Hematopoietic multipotent progenitor cell treated with erythropoietin and hydrocortisone succinate and interleukin-3 and kit ligand, for 8 days (in vitro differentiated cells): ENCODE results near the gene ASIC2.

Experiments used
- DNase-seq: peaks from one replicate; pipeline ENCODE4 v3.0.0-alpha.2; 2015

The ASIC2 gene

GRCh38 chr17:33242375-33243124 lies 50.5 kb downstream of the ASIC2 start:
- DNase-seq, result no peak

- no peak for DNase-seq
Measured at GRCh38 chr17:33241390-33241789, 51.7 kb downstream of the ASIC2 start.

DNA sequence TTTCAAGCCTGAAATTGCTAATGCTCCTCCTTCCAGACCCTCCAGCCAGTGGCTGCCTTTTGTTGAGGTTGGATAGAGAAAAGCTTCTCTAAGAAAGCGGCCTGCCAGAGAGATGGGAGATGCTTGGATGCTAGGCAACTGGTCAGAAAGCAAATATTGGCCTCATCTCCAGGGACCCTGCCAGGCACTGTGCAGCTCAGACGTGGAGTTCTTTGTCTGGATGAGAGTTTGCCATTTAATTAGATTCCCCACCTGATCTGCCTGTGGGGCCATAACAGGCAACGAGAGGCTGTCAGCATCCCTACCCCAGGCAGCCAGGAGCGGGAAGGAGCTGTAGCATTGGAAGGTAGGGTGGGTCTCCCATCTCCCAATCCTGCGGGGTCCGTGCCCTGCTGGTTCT lies 52.7 kb downstream of the ASIC2 start:
- DNase-seq, result no peak

GRCh38 chr17:33239702-33240101 lies 53.4 kb downstream of the ASIC2 start:
- no peak for DNase-seq

GRCh38 chr17:33234930-33235685 lies 58.0 kb downstream of the ASIC2 start:
- no peak for DNase-seq

GRCh38 chr17:33234233-33234632 lies 58.9 kb downstream of the ASIC2 start:
- DNase-seq, result no peak

GRCh38 chr17:33233811-33234177 lies 59.3 kb downstream of the ASIC2 start:
- no peak for DNase-seq

DNA sequence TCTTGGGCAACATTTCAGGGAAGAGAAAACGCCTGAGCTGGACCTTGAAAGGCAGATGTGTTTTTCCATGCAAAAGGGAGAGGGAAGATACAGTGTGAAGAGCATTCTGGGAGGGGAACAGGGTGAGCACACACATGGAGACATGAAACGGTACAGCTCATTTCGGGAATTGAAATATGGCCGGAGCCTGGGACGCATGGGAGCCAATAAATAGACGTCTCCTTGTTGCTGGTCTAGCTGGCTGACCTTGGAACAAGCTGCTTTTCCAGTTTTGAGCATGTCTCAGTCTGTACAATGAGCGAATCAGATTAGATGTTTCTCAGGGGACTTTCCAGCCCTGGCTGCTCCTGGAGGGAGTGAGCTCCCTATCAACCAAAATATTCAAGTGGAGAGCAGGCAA lies 63.6 kb downstream of the ASIC2 start:
- DNase-seq, result no peak

GRCh38 chr17:33229028-33229427 lies 64.1 kb downstream of the ASIC2 start:
- no peak for DNase-seq

GRCh38 chr17:33228548-33228947 lies 64.5 kb downstream of the ASIC2 start:
- DNase-seq, result no peak

DNA sequence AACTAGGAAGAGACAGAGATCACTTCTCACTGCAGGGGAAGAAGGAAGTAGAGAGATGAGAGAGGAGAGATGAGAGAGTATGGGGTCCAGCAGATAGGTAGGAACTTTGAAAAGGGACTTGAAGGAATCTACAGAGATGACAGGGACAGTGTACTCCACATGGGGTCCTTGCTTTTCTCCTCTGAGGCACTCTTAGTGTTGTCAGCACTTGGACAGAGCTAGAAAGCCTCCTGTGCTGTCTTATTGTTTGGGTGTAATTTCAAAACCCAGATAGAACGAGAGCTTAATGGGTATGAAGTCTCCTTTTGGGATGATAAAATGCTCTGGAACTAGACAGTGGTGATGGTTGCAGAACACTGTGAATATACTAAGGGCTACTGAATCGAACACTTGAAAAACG lies 65.2 kb downstream of the ASIC2 start:
- no peak for DNase-seq

DNA sequence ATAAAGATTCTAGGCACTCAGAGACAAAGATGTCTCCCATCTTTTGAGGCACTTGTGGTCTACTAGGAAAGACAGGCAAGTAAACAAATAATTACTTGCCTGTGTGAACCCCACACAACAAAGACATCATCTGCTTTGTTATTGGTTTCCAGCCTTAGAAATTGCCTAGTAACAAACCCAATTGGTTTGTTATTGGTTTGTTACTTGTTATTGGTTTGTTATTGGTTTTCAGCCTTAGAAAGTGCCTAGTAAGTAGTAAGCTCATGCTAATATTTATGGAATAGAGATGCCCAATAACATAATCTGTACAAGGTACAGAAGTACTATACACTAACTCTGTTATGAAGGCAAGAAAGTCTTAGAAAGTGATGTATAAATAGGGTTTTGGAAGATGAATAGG lies 67.1 kb downstream of the ASIC2 start:
- no peak for DNase-seq

DNA sequence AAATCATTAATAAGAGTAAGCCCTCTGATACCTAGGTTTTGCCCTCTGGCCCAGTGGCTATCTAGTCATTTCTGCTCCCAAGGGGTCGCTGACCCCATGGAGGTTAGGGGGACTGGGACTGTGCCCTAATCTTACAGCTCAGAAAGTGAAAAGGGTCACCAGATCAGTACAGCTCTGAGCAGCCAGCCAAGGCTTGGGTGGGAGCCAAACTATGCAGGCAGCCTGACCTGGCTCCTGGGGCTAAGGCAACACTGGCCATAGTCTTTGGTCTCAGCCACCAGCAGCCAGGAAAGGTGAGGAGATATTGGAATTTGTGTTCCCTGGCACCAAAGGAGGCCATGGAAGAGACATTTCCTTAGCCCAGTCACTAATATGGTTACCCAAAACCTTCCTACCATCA lies 67.6 kb downstream of the ASIC2 start:
- DNase-seq, result no peak

DNA sequence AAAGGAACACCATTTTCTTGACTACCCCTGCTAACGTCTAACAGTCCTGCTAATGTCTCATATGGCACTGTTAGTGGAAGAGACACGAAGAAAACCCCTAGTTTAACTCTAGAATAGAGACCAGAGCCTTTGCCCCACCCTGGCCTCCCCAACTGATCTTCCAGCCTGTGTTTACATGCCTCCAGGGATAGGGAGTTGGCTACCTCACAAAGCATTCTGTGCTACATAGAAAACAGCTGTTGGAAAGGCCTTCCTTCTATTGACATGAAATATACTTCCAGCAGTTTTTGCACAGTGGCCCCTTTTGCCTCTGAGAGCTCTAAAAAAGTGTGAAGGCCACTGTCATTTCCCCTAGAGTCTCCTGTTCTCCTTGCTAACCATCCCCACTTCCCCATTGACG lies 73.1 kb downstream of the ASIC2 start:
- DNase-seq, result no peak

GRCh38 chr17:33218698-33219601 lies 74.1 kb downstream of the ASIC2 start:
- no peak for DNase-seq

GRCh38 chr17:33217891-33218290 lies 75.2 kb downstream of the ASIC2 start:
- no peak for DNase-seq

- no peak for DNase-seq
Measured at GRCh38 chr17:33214996-33215395, 78.1 kb downstream of the ASIC2 start.

GRCh38 chr17:33210285-33210684 lies 82.8 kb downstream of the ASIC2 start:
- DNase-seq, result no peak

DNA sequence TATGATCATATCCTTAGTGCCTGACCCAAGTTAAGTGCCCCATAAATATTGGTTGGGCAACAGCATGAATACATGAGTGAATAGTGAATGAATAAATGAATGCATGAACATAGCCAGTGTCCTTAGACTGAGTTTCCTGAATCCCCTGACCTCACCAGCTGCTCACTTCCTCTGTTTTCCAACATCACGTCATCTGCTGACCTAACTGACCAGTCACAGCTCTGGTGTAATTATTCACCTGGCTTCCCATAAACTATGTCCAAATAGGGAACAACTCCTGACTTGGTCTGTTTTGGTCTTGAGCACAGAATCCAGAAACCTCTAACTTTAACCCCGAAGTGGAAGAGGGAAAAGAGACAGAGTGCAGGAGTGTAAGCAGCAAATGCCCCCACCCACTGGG lies 83.4 kb downstream of the ASIC2 start:
- DNase-seq, result no peak

DNA sequence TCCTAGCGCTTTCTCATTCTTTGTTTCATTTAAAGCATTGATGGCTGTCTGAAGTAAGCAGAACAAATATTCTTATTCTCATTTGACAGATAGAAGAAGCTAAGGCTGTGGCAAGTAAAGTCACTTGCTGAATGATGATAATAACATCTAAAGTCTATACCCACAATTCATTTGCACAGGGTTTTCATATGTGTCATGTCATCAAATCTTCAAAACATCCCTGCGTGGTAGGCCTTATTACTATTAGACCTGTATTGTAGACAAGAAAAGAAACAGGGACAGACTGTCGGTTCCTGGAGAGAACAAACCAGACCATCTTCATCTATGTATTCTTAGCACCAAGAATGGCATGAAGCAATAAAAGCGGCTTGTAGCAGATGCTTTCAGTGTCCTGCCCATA lies 85.9 kb downstream of the ASIC2 start:
- DNase-seq, result no peak

GRCh38 chr17:33205552-33205951 lies 87.5 kb downstream of the ASIC2 start:
- DNase-seq, result no peak

DNA sequence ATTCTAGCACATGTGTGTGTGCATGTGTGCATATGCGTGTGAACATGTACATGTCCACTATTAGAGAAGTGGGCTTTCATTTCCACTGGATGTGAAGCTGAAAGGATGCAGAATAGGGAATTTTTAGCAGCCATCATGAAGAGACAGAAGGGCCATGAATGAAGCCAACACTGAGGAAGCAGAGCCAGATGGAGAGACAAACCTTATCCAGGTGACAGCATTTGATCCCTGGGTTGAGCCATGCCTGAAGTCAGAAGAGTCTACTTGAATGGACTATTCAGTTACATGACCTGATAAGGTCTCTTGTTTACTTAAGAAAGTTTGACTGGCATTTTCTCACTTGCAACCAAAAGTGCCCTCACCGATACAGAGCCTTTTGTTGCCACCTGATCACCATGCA lies 88.4 kb downstream of the ASIC2 start:
- DNase-seq, result no peak

DNA sequence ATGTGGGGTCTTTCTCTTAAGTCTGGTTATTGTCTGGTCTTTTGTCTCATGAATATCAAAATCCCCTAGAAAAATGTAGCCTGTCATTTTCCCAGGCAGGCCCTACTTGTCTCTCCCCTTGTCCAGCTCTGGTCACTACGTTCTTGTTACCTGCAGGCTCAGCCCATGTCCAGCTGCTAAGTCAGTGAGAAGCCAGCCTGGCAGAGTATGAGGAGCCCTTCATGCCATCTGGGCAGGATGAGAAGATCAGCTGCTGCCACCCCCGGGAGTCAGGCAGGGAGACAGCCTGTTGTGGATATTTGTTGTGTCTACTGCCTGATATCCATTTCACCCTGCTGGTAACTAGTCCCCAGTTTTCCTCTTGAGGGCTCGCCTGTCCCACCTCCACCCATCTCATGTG lies 88.9 kb downstream of the ASIC2 start:
- DNase-seq, result no peak
